Measurements from ENCODE around the gene SPIN3.
A peak's percentile ranks its signal among the peaks of the same experiment; 100 is the strongest.

DNA sequence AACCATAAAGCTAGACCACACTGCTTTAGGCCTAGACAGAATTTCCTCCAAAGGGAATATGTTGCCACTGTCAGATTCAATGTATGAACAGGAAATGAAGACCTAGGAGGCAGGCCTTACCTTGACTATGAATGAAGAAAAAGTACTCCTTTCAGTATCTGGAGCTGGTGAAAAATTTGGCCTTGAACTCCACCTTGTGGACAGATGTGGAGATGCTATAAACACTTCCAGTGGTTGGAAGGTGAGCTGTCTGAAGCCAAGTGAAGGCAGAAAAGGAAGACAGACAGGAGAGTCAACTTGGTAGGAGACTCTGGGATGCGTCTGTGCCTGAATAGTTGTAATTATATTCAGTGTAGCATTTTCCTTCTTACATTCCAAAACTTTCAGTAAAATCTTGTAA, 17.2 kb downstream of the SPIN3 start:
- TF ChIP-seq, protein P1, sequence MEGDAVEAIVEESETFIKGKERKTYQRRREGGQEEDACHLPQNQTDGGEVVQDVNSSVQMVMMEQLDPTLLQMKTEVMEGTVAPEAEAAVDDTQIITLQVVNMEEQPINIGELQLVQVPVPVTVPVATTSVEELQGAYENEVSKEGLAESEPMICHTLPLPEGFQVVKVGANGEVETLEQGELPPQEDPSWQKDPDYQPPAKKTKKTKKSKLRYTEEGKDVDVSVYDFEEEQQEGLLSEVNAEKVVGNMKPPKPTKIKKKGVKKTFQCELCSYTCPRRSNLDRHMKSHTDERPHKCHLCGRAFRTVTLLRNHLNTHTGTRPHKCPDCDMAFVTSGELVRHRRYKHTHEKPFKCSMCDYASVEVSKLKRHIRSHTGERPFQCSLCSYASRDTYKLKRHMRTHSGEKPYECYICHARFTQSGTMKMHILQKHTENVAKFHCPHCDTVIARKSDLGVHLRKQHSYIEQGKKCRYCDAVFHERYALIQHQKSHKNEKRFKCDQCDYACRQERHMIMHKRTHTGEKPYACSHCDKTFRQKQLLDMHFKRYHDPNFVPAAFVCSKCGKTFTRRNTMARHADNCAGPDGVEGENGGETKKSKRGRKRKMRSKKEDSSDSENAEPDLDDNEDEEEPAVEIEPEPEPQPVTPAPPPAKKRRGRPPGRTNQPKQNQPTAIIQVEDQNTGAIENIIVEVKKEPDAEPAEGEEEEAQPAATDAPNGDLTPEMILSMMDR (IDR thresholded peaks at IDR 0.05), result peak in 3 of 4 experiments; percentile 18 to 50 (median 37)
- TF ChIP-seq POLR2A (IDR thresholded peaks at IDR 0.05), result no peak
- TF ChIP-seq POLR2AphosphoS5 (IDR thresholded peaks at IDR 0.05), result no peak

Data from sigmoid colon (tissue), 4 donors.